ENCODE results near the gene MAP4K5. TPM values are rescaled to one million over a fixed set of nuclear protein-coding genes. Genes with fewer than 3 reads are reported as not detected.

MAP4K5 gene
- total RNA-seq, 2 experiments from 2014 or later: 26.2 to 28.1 TPM

DNA sequence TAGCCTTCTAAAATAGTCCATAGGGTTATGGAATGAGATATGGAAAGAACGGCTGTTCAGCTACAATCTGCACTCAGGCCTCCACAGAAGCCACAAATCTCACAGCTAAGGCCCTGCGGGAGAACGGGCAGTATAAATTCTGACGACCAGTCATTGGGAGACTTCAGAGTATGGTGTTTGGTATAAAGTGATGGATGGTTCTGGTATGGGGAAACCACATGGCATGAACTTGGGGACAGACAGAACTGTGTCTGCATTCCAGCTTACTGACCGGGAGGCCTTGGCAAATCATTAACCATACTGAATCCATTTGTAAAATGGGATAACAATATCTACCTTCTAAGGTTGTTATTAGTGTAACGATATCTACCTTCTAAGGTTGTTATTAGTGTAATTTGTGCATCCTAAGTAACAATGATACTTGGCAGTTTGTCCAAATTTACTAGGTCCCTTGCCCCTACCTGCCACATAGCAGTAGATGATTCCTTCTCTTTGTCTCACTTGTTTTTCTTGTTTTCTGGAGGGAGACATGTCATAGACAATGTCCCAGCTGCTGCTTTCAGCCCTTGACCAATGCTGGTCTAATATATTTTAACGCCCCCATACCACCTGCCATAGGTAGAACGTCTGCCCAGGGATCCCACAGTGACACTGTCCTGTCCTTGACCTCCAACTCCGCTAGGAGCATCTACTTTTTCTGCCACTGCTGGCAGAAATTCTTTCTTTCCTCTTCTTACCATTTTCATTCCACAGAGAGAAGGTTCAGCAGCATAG is 142.5 kb downstream of the MAP4K5 start:
- Mint-ChIP-seq H3K4me3 (no peak overlapping the region), H3K4me1 (ENCODE audit: low read depth) (no peaks in the 10 kb centered on the region), H3K27me3 (no peaks in the 10 kb centered on the region), H3K9me3 (no peaks in the 10 kb centered on the region), H3K36me3 (ENCODE audit: low read depth) (no peaks in the 10 kb centered on the region), H3K27ac (no peak overlapping the region)
- TF ChIP-seq, protein P1, sequence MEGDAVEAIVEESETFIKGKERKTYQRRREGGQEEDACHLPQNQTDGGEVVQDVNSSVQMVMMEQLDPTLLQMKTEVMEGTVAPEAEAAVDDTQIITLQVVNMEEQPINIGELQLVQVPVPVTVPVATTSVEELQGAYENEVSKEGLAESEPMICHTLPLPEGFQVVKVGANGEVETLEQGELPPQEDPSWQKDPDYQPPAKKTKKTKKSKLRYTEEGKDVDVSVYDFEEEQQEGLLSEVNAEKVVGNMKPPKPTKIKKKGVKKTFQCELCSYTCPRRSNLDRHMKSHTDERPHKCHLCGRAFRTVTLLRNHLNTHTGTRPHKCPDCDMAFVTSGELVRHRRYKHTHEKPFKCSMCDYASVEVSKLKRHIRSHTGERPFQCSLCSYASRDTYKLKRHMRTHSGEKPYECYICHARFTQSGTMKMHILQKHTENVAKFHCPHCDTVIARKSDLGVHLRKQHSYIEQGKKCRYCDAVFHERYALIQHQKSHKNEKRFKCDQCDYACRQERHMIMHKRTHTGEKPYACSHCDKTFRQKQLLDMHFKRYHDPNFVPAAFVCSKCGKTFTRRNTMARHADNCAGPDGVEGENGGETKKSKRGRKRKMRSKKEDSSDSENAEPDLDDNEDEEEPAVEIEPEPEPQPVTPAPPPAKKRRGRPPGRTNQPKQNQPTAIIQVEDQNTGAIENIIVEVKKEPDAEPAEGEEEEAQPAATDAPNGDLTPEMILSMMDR (IDR thresholded peaks at IDR 0.05): no peak
- intact Hi-C loops (cut with micrococcal nuclease): no loop called here
- ChIA-PET POLR2A (no interaction called here), CTCF (no interaction called here)
- DNase-seq (no peak), ATAC-seq (no peak)

DNA sequence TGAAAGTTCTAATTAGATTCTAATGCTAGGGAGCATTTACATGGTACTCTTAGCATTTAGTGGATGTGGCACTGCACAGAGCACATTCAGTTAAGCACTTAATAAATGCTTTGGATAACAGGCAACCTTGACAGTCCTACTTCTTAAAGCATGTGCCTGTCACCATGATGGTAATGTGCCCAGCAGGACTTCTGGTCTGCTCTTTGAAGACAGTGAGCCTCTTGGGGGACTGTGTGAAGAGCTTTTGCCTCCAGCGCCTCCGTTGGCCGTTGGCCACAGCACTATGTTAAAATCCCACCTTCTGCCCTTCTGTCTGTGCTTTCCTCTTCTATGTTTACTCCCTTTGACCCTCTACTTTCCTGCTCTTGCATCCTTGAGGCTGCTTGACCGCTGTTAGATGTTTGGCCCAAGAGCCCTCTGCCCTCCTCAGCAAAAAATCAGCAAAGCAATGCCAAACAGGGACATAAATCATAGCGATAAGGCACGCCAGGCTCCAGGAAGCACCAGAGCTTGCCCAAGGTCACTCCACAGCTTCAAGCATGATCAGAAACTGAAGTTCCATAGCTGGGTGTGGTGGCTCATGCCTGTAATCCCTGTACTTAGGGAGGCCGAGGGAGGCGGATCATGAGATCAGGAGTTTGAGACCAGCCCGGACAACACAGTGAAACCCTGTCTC is 144.0 kb downstream of the MAP4K5 start:
- Mint-ChIP-seq H3K9me3 (no peaks in the 10 kb centered on the region), H3K4me1 (ENCODE audit: low read depth) (no peaks in the 10 kb centered on the region), H3K27ac (no peak overlapping the region), H3K4me3 (no peak overlapping the region), H3K36me3 (ENCODE audit: low read depth) (no peaks in the 10 kb centered on the region), H3K27me3 (no peaks in the 10 kb centered on the region)
- ATAC-seq (no peak), DNase-seq (no peak)
- POLR2A ChIA-PET: no interaction called here
- CTCF ChIA-PET: no interaction called here
- TF ChIP-seq, protein P1 (IDR thresholded peaks at IDR 0.05): no peak
- intact Hi-C loops (cut with micrococcal nuclease): no loop called here

DNA sequence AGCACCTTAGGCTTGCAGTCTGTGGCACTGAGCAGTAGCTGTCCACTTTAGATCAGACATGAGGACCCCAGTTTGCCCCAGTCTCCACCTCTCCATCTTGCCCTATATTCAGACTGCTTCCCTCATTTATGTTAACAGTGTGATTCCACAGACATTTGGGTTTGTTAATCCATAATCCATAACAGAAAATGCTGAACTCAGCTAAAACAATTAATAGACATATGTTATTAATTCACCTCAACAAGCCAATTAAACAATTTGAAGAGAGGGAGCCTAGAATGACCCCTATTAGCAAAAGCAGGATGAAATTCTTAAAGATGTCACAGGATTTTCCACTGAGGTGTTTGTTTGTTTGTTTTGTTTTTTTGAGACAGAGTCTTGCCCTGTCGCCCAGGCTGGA is 144.8 kb downstream of the MAP4K5 start:
- Mint-ChIP-seq H3K27me3 (no peaks in the 10 kb centered on the region), H3K9me3 (no peaks in the 10 kb centered on the region), H3K4me3 (no peak overlapping the region), H3K4me1 (ENCODE audit: low read depth) (no peaks in the 10 kb centered on the region), H3K27ac (no peak overlapping the region), H3K36me3 (ENCODE audit: low read depth) (no peaks in the 10 kb centered on the region)
- DNase-seq (no peak), ATAC-seq (no peak)
- POLR2A ChIA-PET: no interaction called here
- CTCF ChIA-PET: no interaction called here
- intact Hi-C loops (cut with micrococcal nuclease): no loop called here
- TF ChIP-seq, protein P1 (IDR thresholded peaks at IDR 0.05): no peak

DNA sequence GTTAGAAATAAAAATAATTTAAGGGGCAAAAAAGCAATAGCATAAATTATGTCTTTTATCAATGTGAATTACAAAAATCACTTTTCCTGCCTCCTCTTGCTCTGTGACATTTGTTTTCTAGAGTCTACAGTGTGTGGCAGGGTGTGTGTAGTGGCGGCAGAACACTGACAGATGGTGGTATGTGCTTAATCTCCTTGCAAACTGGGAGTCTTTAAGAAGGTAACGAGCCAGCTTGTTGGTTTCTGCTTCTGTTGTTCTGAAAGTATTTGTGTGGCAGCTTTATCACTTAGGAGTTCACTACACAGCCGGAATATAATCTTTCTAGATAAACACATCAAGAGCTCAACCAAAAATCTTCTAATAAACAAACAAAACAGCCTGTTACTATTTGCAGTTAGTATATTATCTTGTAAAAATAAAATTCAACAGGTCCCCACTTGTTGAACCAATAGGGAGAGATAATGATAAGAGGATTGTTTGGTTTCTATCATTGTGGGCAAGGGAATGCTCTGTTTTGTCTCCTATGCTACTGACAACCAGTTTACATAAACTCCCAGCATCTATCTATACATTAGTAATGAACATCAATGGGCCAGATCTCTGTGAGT is 148.6 kb downstream of the MAP4K5 start:
- POLR2A ChIA-PET: no interaction called here
- no peak for ATAC-seq
- no peaks in the 10 kb centered on the region for H3K27me3 Mint-ChIP-seq
- no peak overlapping the region for H3K4me3 Mint-ChIP-seq
- H3K27ac Mint-ChIP-seq: no peak overlapping the region
- TF ChIP-seq, protein P1 (IDR thresholded peaks at IDR 0.05): no peak
- H3K9me3 Mint-ChIP-seq: no peaks in the 10 kb centered on the region
- no peaks in the 10 kb centered on the region for H3K4me1 Mint-ChIP-seq (ENCODE audit: low read depth)
- DNase-seq: no peak
- intact Hi-C loops (cut with micrococcal nuclease): no loop called here
- H3K36me3 Mint-ChIP-seq (ENCODE audit: low read depth): no peaks in the 10 kb centered on the region
- CTCF ChIA-PET: no interaction called here

DNA sequence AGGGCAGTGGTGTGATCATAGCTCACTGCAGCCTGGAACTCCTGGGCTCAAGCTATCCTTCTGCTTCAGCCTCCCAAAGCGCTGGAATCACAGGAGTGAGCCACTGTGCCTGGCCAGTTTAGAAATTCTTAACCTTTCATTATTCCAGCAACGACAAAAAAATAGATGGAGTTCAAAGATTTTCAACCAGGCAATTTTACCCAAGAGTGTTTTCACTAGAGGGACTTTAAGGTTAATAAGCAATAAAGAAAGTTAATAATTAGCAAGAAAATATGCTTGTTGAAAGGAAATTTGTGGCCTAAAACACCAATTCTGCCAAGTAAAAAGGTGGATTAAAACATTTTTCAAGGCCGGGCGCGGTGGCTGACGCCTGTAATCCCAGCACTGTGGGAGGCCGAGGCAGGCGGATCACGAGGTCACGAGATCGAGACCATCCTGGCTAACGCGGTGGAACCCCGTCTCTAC is 150.5 kb downstream of the MAP4K5 start:
- H3K9me3 Mint-ChIP-seq: no peaks in the 10 kb centered on the region
- H3K4me3 Mint-ChIP-seq: no peak overlapping the region
- TF ChIP-seq, protein P1 (IDR thresholded peaks at IDR 0.05): no peak
- POLR2A ChIA-PET: no interaction called here
- DNase-seq (no peak), ATAC-seq (no peak)
- no peaks in the 10 kb centered on the region for H3K27me3 Mint-ChIP-seq
- CTCF ChIA-PET: no interaction called here
- H3K4me1 Mint-ChIP-seq (ENCODE audit: low read depth): no peaks in the 10 kb centered on the region
- intact Hi-C loops (cut with micrococcal nuclease): no loop called here
- no peak overlapping the region for H3K27ac Mint-ChIP-seq
- no peaks in the 10 kb centered on the region for H3K36me3 Mint-ChIP-seq (ENCODE audit: low read depth)
